Liver (tissue), 9 donors: ENCODE data around the gene SSNA1. TPM values are rescaled to one million over a fixed set of nuclear protein-coding genes. Genes with fewer than 3 reads are reported as not detected.
"Not testable (repeated sequence)": the region's sequence is repeated elsewhere in the genome, so short reads cannot be mapped to it uniquely, and the experiment has no call there.

ENCODE experiments used
- DNase-seq: peaks from one replicate; pipeline ENCODE4 v3.0.0-alpha.2; 2017; ENCODE audit warnings: low spot score
- H3K27ac ChIP-seq, 2 donors: one replicate each; pipeline ENCODE4 v1.7.0; 2013; ENCODE audit warnings: inconsistent platforms in 2 of 2, low read length in 2 of 2, control low read depth in 1 of 2, low read depth in 1 of 2, mild to moderate bottlenecking in 1 of 2
- H3K27me3 ChIP-seq, 4 donors: one replicate each; pipeline versions ENCODE4 v1.6.1 to v1.7.0; 2013; ENCODE audit warnings: low read length in 3 of 4, inconsistent platforms in 1 of 4, mild to moderate bottlenecking in 1 of 4, moderate library complexity in 1 of 4; ENCODE audit not compliant: control insufficient read depth in 4 of 4, insufficient read depth in 4 of 4
- H3K36me3 ChIP-seq, 4 donors: one replicate each; pipeline versions ENCODE4 v1.6.1 to v1.7.0; 2013; ENCODE audit warnings: low read length in 3 of 4, mild to moderate bottlenecking in 3 of 4, low read depth in 1 of 4, moderate library complexity in 1 of 4; ENCODE audit not compliant: control insufficient read depth in 4 of 4, insufficient read depth in 3 of 4
- H3K4me1 ChIP-seq, 4 donors: one replicate each; pipeline versions ENCODE4 v1.6.1 to v1.7.0; 2013; ENCODE audit warnings: low read length in 3 of 4, mild to moderate bottlenecking in 3 of 4, moderate library complexity in 1 of 4; ENCODE audit not compliant: control insufficient read depth in 4 of 4, insufficient read depth in 4 of 4
- H3K4me3 ChIP-seq, 3 donors: one replicate each; pipeline versions ENCODE4 v1.6.1 to v1.7.0; 2013; ENCODE audit warnings: low read length in 3 of 3, control low read depth in 1 of 3, low read depth in 1 of 3, mild to moderate bottlenecking in 1 of 3
- H3K9ac ChIP-seq, 2 donors: one replicate each; pipeline ENCODE4 v1.7.0; 2013; ENCODE audit warnings: low read length in 2 of 2, mild to moderate bottlenecking in 2 of 2, moderate library complexity in 2 of 2, control low read depth in 1 of 2, low read depth in 1 of 2
- H3K9me3 ChIP-seq, 4 donors: one replicate each; pipeline versions ENCODE4 v1.6.1 to v1.7.0; 2013; ENCODE audit warnings: low read length in 3 of 4; ENCODE audit not compliant: control insufficient read depth in 4 of 4
- EGR1 ChIP-seq, 2 donors: IDR thresholded peaks; 2 replicates each; pipeline ENCODE4 v1.6.1; 2016 to 2018; ENCODE audit warnings: antibody characterized with exemption in 2 of 2, low read depth in 2 of 2
- FOXA1 ChIP-seq: IDR thresholded peaks from 2 replicates; pipeline ENCODE4 v1.6.1; 2016; ENCODE audit warnings: antibody characterized with exemption
- FOXA2 ChIP-seq: IDR thresholded peaks from 2 replicates; pipeline ENCODE4 v1.6.1; 2016; ENCODE audit warnings: antibody characterized with exemption
- GABPA ChIP-seq, 2 donors: IDR thresholded peaks in 1 of 2; conservative IDR thresholded peaks in 1 of 2; 2 replicates each; pipeline ENCODE4 v1.6.1; 2016; ENCODE audit warnings: antibody characterized with exemption in 2 of 2, mild to moderate bottlenecking in 1 of 2, moderate library complexity in 1 of 2
- HNF4A ChIP-seq, 2 donors: conservative IDR thresholded peaks; 2 replicates each; pipeline ENCODE4 v1.6.1; 2016; ENCODE audit warnings: antibody characterized with exemption in 2 of 2, mild to moderate bottlenecking in 2 of 2
- HNF4G ChIP-seq: IDR thresholded peaks from 2 replicates; pipeline ENCODE4 v1.6.1; 2016; ENCODE audit warnings: antibody characterized with exemption
- JUND ChIP-seq, 2 donors: IDR thresholded peaks; 2 replicates each; pipeline ENCODE4 v1.6.1; 2016; ENCODE audit warnings: antibody characterized with exemption in 2 of 2
- NR2F2 ChIP-seq: IDR thresholded peaks from 2 replicates; pipeline ENCODE4 v1.6.1; 2016; ENCODE audit warnings: antibody characterized with exemption
- RAD21 ChIP-seq, 2 donors: IDR thresholded peaks; 2 replicates each; pipeline ENCODE4 v1.6.1; 2016; ENCODE audit warnings: antibody characterized with exemption in 2 of 2, mild to moderate bottlenecking in 2 of 2
- RXRA ChIP-seq, 2 donors: IDR thresholded peaks; 2 replicates each; pipeline ENCODE4 v1.6.1; 2017 to 2018; ENCODE audit warnings: antibody characterized with exemption in 2 of 2, mild to moderate bottlenecking in 1 of 2
- SP1 ChIP-seq: IDR thresholded peaks from 2 replicates; pipeline ENCODE4 v1.6.1; 2018; ENCODE audit warnings: antibody characterized with exemption, mild to moderate bottlenecking
- TAF1 ChIP-seq: conservative IDR thresholded peaks from 2 replicates; pipeline ENCODE4 v1.6.1; 2016; ENCODE audit warnings: antibody characterized with exemption, mild to moderate bottlenecking
- YY1 ChIP-seq: IDR thresholded peaks from 2 replicates; pipeline ENCODE4 v1.6.1; 2016; ENCODE audit warnings: antibody characterized with exemption, mild to moderate bottlenecking
- WGBS: extraction: QIAGEN DNeasy Blood & Tissue Kit; methylation state at CpG from one replicate; pipeline ENCODE4 v1.1.7; 2013; 5-methylcytosine and 5-hydroxymethylcytosine counted together
- polyA plus RNA-seq, 2 donors: library from polyadenylated mRNA; stranded (reverse) in 1 of 2; unstranded in 1 of 2; fragments of 200-250 nt in 1 of 2; fragments of >200 nt in 1 of 2; fragmentation: Nextera tagmentation in 1 of 2; extraction: Ambion mirVana in 1 of 2; gene quantifications; one replicate each; pipeline versions ENCODE4 v1.2.1 to v1.2.3, GENCODE V29; 2013 to 2015
- total RNA-seq, 2 donors: library from RNA; depleted of rRNA; stranded (reverse); fragments of >200 nt; gene quantifications; one replicate each; pipeline ENCODE4 v1.2.3, GENCODE V29; 2014
- TF ChIP-seq, protein P1 (sequence below): IDR thresholded peaks from 2 replicates; pipeline ENCODE4 v1.6.1; 2016; ENCODE audit warnings: antibody characterized with exemption
- TF ChIP-seq, protein P2 (sequence below): IDR thresholded peaks from 2 replicates; pipeline ENCODE4 v1.6.1; 2016; ENCODE audit warnings: antibody characterized with exemption, mild to moderate bottlenecking
- TF ChIP-seq, protein P3 (sequence below): fragments of 150-350 bp; IDR thresholded peaks from 2 replicates; pipeline ENCODE4 v1.5.1; 2017; ENCODE audit warnings: improper control_type of control experiment, low read depth, low read length; ENCODE audit not compliant: missing input control
- TF ChIP-seq, protein P4 (sequence below): IDR thresholded peaks from 2 replicates; pipeline ENCODE4 v1.6.1; 2016; ENCODE audit warnings: antibody characterized with exemption
- TF ChIP-seq, protein P5 (sequence below): IDR thresholded peaks from 2 replicates; pipeline ENCODE4 v1.6.1; 2016; ENCODE audit warnings: antibody characterized with exemption
- donor health status: healthy.
- donor health status: healthy.
- donor health status: healthy.
- donor health status: healthy.
- donor health status: healthy.

Gene SSNA1
- total and polyA plus RNA-seq, 4 donors = 29.8 to 44.2 (median 40.3) TPM

DNA sequence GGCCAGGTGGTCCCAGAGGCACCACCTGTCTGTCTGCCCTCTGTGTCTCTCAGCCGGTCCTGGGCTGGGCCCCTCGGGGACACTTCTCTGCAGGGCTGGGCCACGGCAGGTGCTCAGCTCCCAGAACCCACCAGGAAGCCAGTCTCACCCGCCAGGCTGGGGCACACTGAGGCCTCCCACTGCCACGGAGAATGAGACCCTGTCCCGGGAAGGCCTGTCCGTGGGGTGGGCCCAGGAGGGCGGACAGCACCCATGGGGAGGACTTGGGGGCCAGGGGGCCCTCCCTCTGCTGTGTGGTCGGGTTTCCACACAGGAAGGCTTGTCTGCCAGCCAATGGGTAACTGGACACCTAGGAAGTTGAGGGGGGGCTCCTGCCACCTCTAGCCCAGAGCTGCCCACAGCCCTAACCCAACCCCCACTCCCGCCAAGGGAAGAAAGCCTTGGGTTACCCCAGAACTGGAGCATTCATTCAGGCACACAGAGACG, 48.5 kb downstream of the SSNA1 start:
- H3K4me3 ChIP-seq = no peak overlapping the region
- no peaks in the 10 kb centered on the region for H3K27me3 ChIP-seq
- no peaks in the 10 kb centered on the region for H3K36me3 ChIP-seq
- no peak overlapping the region for H3K9ac ChIP-seq
- no peak for DNase-seq
- H3K9me3 ChIP-seq = no peaks in the 10 kb centered on the region
- TF ChIP-seq YY1 (no peak), SP1 (no peak)
- TF ChIP-seq, protein P1, sequence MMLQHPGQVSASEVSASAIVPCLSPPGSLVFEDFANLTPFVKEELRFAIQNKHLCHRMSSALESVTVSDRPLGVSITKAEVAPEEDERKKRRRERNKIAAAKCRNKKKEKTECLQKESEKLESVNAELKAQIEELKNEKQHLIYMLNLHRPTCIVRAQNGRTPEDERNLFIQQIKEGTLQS = no peak
- WGBS = 51% methylated on average over 11 of the region's 11 CpGs
- no peak overlapping the region for H3K27ac ChIP-seq
- peaks cover 5 to 28% (median 10%) of the 10 kb centered on the region in 4 donors for H3K4me1 ChIP-seq

DNA sequence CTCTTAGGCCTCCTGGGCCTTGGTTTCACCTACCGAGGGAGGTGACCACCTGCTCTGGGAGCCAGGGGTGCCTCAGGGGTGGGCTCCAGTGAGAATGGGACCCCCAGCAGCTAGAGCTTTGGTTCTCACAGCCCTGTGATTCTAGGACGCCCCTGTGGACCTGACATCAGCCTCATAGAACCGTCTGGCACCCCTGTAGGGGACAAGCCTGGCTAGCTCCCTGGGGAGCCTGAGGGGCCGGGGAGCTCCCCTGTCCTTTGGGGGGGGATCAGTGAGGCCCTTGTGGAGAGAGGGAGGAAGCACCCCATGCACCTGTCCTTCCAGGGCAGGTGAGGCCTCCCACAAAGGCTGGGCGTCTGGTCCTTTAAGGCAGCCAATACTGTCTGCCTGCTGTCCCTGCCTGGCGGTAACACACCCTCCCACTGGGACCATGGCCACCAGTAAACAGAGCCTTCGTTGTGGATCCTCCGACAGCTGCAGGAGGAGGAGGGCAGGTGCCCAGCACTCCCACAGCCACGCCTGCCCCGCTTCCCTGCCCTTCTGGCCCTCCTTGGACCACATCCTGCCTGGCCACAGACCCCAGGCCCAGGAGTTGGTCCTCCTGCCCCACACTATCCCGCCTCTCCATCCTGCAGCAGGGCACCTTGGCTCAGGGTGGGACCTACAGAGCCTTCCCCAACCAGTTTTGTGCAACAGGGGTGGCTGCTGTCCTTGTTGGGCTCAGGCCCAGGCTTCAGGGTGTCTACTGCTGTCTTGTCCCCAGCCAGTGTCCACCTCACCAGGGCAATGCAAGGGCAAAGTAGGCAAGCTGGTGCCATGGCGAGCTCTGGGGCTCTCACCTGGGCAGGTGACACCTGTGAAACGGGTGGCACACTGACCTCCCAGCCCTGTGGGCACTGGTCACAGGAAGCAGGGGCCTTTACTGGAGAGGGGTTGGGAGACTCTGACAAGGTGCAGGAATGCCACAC, 49.6 kb downstream of the SSNA1 start:
- 68% methylated on average over 13 of the region's 13 CpGs for WGBS
- no peak overlapping the region for H3K27ac ChIP-seq
- peaks cover 8 to 39% (median 19%) of the 10 kb centered on the region in 4 donors for H3K4me1 ChIP-seq
- H3K9ac ChIP-seq = no peak overlapping the region
- no peak for DNase-seq
- H3K4me3 ChIP-seq = no peak overlapping the region
- H3K36me3 ChIP-seq = peaks cover 0 to 5% (median 3%) of the 10 kb centered on the region in 4 donors
- no peaks in the 10 kb centered on the region for H3K9me3 ChIP-seq
- H3K27me3 ChIP-seq = no peaks in the 10 kb centered on the region
- TF ChIP-seq JUND (IDR thresholded peaks at IDR 0.05) (no peak), GABPA (IDR thresholded peaks at IDR 0.05 in 1 of 2, conservative IDR thresholded peaks at IDR 0.05 in 1 of 2) (no peak), HNF4A (conservative IDR thresholded peaks at IDR 0.05) (no peak), YY1 (no peak), EGR1 (IDR thresholded peaks at IDR 0.05; ENCODE audit: low read depth in 2 of 2) (no peak), NR2F2 (no peak), SP1 (no peak), FOXA2 (no peak), RXRA (IDR thresholded peaks at IDR 0.05) (no peak), RAD21 (IDR thresholded peaks at IDR 0.05) (no peak), TAF1 (no peak), FOXA1 (no peak), HNF4G (no peak)
- TF ChIP-seq, protein P1 = no peak
- TF ChIP-seq, protein P2, sequence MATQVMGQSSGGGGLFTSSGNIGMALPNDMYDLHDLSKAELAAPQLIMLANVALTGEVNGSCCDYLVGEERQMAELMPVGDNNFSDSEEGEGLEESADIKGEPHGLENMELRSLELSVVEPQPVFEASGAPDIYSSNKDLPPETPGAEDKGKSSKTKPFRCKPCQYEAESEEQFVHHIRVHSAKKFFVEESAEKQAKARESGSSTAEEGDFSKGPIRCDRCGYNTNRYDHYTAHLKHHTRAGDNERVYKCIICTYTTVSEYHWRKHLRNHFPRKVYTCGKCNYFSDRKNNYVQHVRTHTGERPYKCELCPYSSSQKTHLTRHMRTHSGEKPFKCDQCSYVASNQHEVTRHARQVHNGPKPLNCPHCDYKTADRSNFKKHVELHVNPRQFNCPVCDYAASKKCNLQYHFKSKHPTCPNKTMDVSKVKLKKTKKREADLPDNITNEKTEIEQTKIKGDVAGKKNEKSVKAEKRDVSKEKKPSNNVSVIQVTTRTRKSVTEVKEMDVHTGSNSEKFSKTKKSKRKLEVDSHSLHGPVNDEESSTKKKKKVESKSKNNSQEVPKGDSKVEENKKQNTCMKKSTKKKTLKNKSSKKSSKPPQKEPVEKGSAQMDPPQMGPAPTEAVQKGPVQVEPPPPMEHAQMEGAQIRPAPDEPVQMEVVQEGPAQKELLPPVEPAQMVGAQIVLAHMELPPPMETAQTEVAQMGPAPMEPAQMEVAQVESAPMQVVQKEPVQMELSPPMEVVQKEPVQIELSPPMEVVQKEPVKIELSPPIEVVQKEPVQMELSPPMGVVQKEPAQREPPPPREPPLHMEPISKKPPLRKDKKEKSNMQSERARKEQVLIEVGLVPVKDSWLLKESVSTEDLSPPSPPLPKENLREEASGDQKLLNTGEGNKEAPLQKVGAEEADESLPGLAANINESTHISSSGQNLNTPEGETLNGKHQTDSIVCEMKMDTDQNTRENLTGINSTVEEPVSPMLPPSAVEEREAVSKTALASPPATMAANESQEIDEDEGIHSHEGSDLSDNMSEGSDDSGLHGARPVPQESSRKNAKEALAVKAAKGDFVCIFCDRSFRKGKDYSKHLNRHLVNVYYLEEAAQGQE = no peak
- TF ChIP-seq, protein P3, sequence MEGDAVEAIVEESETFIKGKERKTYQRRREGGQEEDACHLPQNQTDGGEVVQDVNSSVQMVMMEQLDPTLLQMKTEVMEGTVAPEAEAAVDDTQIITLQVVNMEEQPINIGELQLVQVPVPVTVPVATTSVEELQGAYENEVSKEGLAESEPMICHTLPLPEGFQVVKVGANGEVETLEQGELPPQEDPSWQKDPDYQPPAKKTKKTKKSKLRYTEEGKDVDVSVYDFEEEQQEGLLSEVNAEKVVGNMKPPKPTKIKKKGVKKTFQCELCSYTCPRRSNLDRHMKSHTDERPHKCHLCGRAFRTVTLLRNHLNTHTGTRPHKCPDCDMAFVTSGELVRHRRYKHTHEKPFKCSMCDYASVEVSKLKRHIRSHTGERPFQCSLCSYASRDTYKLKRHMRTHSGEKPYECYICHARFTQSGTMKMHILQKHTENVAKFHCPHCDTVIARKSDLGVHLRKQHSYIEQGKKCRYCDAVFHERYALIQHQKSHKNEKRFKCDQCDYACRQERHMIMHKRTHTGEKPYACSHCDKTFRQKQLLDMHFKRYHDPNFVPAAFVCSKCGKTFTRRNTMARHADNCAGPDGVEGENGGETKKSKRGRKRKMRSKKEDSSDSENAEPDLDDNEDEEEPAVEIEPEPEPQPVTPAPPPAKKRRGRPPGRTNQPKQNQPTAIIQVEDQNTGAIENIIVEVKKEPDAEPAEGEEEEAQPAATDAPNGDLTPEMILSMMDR = no peak
- TF ChIP-seq, protein P4, sequence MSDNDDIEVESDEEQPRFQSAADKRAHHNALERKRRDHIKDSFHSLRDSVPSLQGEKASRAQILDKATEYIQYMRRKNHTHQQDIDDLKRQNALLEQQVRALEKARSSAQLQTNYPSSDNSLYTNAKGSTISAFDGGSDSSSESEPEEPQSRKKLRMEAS = no peak
- TF ChIP-seq, protein P5, sequence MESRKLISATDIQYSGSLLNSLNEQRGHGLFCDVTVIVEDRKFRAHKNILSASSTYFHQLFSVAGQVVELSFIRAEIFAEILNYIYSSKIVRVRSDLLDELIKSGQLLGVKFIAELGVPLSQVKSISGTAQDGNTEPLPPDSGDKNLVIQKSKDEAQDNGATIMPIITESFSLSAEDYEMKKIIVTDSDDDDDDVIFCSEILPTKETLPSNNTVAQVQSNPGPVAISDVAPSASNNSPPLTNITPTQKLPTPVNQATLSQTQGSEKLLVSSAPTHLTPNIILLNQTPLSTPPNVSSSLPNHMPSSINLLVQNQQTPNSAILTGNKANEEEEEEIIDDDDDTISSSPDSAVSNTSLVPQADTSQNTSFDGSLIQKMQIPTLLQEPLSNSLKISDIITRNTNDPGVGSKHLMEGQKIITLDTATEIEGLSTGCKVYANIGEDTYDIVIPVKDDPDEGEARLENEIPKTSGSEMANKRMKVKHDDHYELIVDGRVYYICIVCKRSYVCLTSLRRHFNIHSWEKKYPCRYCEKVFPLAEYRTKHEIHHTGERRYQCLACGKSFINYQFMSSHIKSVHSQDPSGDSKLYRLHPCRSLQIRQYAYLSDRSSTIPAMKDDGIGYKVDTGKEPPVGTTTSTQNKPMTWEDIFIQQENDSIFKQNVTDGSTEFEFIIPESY = no peak

DNA sequence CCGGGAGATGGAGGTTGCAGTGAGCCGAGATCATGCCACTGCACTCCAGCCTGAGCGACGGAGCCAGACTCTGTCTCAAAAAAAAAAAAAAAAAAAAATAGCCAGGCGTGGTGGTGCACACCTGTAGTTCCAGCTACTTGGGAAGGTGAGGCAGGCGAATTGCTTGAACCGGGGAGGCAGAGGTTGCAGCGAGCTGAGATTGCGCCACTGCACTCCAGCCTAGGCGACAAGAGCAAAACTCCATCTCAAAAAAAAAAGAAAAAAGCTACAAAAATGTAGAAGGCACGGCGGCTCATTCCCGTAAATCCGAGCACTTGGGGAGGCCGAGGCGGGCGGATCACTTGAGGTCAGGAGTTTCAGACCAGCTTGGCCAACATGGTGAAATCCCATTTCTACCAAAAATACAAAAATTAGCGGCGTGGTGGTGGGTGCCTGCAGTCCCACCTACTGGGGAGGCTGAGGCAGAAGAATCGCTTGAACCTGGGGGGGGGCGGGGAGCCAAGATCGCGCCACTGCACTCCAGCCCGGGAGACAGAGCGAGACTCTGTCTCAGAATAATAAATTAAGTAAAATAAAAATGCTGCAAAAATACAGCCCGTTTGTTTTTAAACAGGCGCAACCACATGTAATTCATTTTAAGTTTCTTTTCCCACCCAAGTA, 51.2 kb downstream of the SSNA1 start:
- peak overlapping the region; percentile 74 to 92 for H3K27ac ChIP-seq
- WGBS = 63% methylated on average over 27 of the region's 27 CpGs
- not testable (repeated sequence) for H3K27me3 ChIP-seq, H3K9me3 ChIP-seq, DNase-seq
- H3K4me1 ChIP-seq = peaks cover 8 to 49% (median 21%) of the 10 kb centered on the region in 4 donors
- H3K9ac ChIP-seq = peak overlapping the region in 1 of 2 donors; percentile 38
- H3K4me3 ChIP-seq = peak overlapping the region; percentile 43 to 57 (median 49)
- H3K36me3 ChIP-seq = peaks cover 0 to 11% (median 5%) of the 10 kb centered on the region in 4 donors
